ENCODE measurements around the gene MYH8.

The MYH8 gene

DNA sequence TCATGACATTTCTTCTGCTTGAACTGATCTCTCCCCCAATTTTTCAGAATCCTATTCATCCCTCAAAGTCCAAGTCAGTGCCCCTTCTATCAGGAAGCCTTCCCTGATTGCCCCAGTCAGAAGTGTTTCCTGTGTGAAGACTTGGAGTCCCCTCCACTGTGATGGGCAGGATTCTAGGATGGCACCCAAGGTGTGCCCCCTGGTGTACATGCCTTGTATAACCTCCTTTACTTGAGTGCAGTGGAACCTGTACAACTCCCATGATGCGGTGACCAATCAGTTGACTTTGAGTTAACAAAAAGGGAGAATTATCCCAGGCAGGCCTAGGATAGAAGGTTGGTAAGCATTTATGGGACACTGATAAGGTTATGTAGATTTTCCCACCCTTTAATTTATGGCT, 72.3 kb downstream of the MYH8 start:
- no peak overlapping the region for H3K4me3 ChIP-seq (replicated peaks; ENCODE audit: low read depth, low read length)
- no peak for DNase-seq (ENCODE audit: extremely low read depth, low read depth)
- TF ChIP-seq, protein P1, sequence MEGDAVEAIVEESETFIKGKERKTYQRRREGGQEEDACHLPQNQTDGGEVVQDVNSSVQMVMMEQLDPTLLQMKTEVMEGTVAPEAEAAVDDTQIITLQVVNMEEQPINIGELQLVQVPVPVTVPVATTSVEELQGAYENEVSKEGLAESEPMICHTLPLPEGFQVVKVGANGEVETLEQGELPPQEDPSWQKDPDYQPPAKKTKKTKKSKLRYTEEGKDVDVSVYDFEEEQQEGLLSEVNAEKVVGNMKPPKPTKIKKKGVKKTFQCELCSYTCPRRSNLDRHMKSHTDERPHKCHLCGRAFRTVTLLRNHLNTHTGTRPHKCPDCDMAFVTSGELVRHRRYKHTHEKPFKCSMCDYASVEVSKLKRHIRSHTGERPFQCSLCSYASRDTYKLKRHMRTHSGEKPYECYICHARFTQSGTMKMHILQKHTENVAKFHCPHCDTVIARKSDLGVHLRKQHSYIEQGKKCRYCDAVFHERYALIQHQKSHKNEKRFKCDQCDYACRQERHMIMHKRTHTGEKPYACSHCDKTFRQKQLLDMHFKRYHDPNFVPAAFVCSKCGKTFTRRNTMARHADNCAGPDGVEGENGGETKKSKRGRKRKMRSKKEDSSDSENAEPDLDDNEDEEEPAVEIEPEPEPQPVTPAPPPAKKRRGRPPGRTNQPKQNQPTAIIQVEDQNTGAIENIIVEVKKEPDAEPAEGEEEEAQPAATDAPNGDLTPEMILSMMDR (IDR thresholded peaks at IDR 0.05; ENCODE audit: low read depth, low read length, missing control alignments): peak; percentile 19

DNA sequence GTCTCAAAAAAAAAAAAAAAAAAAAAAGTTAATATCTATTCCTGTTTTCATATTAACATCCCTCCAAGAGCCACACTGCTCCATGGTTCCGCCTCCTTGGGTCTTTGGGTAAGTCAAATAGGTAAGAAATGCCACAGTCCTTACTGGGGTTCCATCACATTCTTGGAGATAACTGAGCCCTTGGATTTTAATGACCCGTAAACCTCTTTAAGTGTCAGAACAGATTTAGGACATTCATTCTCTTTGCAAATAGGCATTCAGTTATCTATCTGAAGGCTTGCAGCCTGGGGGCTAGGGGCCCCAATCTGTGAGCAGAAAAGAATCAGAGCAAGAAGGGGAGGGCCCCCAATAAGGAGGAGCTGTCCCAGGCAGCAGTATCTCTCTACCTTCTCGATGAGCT, 76.9 kb downstream of the MYH8 start:
- TF ChIP-seq, protein P1 (IDR thresholded peaks at IDR 0.05; ENCODE audit: low read depth, low read length, missing control alignments): no peak
- DNase-seq (ENCODE audit: extremely low read depth, low read depth): no peak

More for the DNA sequence above, 76.9 kb downstream of the MYH8 start:
- H3K4me3 ChIP-seq (replicated peaks; ENCODE audit: low read depth, low read length): no peak overlapping the region
